Smooth muscle cell of the pulmonary artery (primary cell): Measurements from ENCODE around the gene OR4E2. TPM values are rescaled to one million over a fixed set of nuclear protein-coding genes. Genes with fewer than 3 reads are reported as not detected.

Experiments
- total RNA-seq: library from RNA; depleted of rRNA; stranded (reverse); fragments of >200 nt; gene quantifications from 2 replicates; pipeline ENCODE4 v1.2.3, GENCODE V29; 2014

The OR4E2 gene
- total RNA-seq = not detected in 2 replicates

GRCh38 chr14:21653331-21653885 lies at the start of gene OR4E2:
OR4E2 (plus strand) TSS chr14:21653835; CDS start chr14:21665083, 11,248 bp downstream.

DNA sequence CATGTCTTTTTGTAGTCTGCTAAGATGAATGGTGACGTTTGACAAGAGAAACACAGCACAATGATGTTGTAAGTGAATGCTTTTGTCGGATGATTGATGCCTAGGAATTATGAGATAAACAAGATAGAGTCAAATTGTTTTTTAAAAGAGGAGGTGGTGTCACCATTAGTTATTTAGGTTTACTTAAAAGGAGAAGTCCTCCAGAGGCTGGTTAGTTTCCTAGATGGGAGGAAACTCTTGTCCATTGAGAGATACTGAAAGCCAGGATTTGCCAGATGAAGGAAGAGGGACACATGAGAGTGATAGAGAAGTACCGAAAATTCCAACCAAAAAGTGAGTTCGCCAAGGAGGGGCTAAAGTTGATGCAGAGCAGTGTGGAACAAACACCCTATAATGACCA lies 18.8 kb upstream of the OR4E2 start, which contains the start of gene OR10G2:
OR10G2 (minus strand) TSS at position 101 of the 400 bp plus-strand sequence; CDS start at position 3, 98 bp downstream.

GRCh38 chr14:21673718-21674117 lies 20.1 kb downstream of the OR4E2 start, which contains the start of gene OR4E1:
OR4E1 (minus strand) TSS chr14:21673818; CDS start chr14:21670935, 2,883 bp downstream.

Other genes starting within 250 kb of the OR4E2 start
- 62.2 and 69.1 TPM in 2 replicates for gene CHD8, start 197.7 kb upstream of the OR4E2 start, total RNA-seq
- 39.1 and 40.9 TPM in 2 replicates for gene RAB2B, start 176.9 kb upstream of the OR4E2 start, total RNA-seq
- gene TOX4, start 176.6 kb upstream of the OR4E2 start, total RNA-seq = 48.3 and 50.6 TPM in 2 replicates
- 43.2 and 44.6 TPM in 2 replicates for gene METTL3, start 142.5 kb upstream of the OR4E2 start, total RNA-seq
- gene SALL2, start 127.5 kb upstream of the OR4E2 start, total RNA-seq = 5.0 and 6.0 TPM in 2 replicates
- not detected in 2 replicates for gene OR10G3, start 73.8 kb upstream of the OR4E2 start, total RNA-seq
- not detected in 2 replicates for gene OR10G2, start 18.9 kb upstream of the OR4E2 start, total RNA-seq
- gene OR4E1, start 20.0 kb downstream of the OR4E2 start, total RNA-seq = not detected in 2 replicates